K562 (cell line): ENCODE data around the gene MARCO. TPM values are rescaled to one million over a fixed set of nuclear protein-coding genes. Genes with fewer than 3 reads are reported as not detected.

Source experiments
- ATAC-seq: fragments of 200-7000 bp; cut with Tn5 transposase; 3 replicates; pipeline ENCODE4 v1.9.1; 2020; ENCODE audit warnings: moderate library complexity
- BruUV-seq: library from RNA; stranded (reverse); fragments of 400-500 nt; replicated peaks from 2 replicates; lab custom pipeline; 2021; lab: Mats Ljungman, UMichigan
- CTCF ChIA-PET: fragments of 300-600 bp; formaldehyde crosslinking; extraction: SDS; loops from one replicate; lab custom pipeline; 2021; ENCODE audit warnings: low intra/inter-chr PET ratio; lab: Yijun Ruan, JAX
- POLR2A ChIA-PET: fragments of 300-600, 350-650 bp; sonication (Branson Sonifier 250); formaldehyde crosslinking; extraction: SDS; loops from one replicate; lab custom pipeline; 2021; ENCODE audit warnings: antibody characterized with exemption, inconsistent platforms; lab: Yijun Ruan, JAX
- DNase-seq, 4 experiments: peaks; one replicate each; pipeline versions ENCODE4 v3.0.0 to v3.0.0-alpha.2; 2011 to 2018; ENCODE audit warnings: low spot score in 3 of 4, mixed read lengths in 3 of 4; ENCODE audit errors: extremely low read depth in 1 of 4
- FAIRE-seq: peaks from 2 replicates; lab custom pipeline; 2011; peaks lifted over from hg19 to GRCh38; lab: Jason Lieb, UNC
- H2AFZ ChIP-seq: 2 replicates; pipeline ENCODE4 v1.6.0; 2011; ENCODE audit warnings: low read depth, low read length, control low read depth, inconsistent platforms
- H3K27ac ChIP-seq: fragments of 200-600 bp; 3 replicates; pipeline ENCODE4 v1.8.0; 2011; ENCODE audit warnings: low read depth, mild to moderate bottlenecking, control low read depth, inconsistent platforms, low read length, moderate library complexity, mixed read lengths; ENCODE audit errors: extremely low read depth
- H3K27me3 ChIP-seq, 2 experiments: fragments of 300-600 bp in 1 of 2; 2 replicates in 1 of 2; 3 replicates in 1 of 2; pipeline versions ENCODE4 v1.6.0 to v1.8.0; 2011; ENCODE audit warnings: inconsistent platforms in 2 of 2, low read length in 2 of 2, mild to moderate bottlenecking in 1 of 2, mixed read lengths in 1 of 2, moderate library complexity in 1 of 2; ENCODE audit not compliant: control insufficient read depth in 2 of 2, insufficient read depth in 2 of 2
- H3K36me3 ChIP-seq: fragments of 300-600 bp; 3 replicates; pipeline ENCODE4 v1.8.0; 2011; ENCODE audit warnings: mild to moderate bottlenecking, low read length, inconsistent platforms; ENCODE audit not compliant: control insufficient read depth, insufficient read depth
- H3K4me1 ChIP-seq, 2 experiments: fragments of 200-600 bp in 1 of 2; replicated peaks in 1 of 2; 2 replicates in 1 of 2; 3 replicates in 1 of 2; pipeline versions ENCODE4 v1.5.1 to v1.8.0; 2011; ENCODE audit warnings: inconsistent platforms in 2 of 2, low read length in 2 of 2, mild to moderate bottlenecking in 1 of 2, mixed read lengths in 1 of 2, moderate library complexity in 1 of 2; ENCODE audit not compliant: control insufficient read depth in 2 of 2, insufficient read depth in 2 of 2
- H3K4me2 ChIP-seq: 2 replicates; pipeline ENCODE4 v1.6.1; 2011; ENCODE audit warnings: low read length, control low read depth, inconsistent platforms, mixed read lengths; ENCODE audit not compliant: insufficient read depth
- H3K4me3 ChIP-seq: fragments of 200-600 bp; sonication (generic), shearing (Covaris generic); 2 replicates; pipeline ENCODE4 v1.5.1; 2016; ENCODE audit warnings: control low read depth, inconsistent platforms
- H3K79me2 ChIP-seq: fragments of 200-600 bp; 3 replicates; pipeline ENCODE4 v1.8.0; 2011; ENCODE audit warnings: low read length, inconsistent platforms; ENCODE audit not compliant: control insufficient read depth, insufficient read depth
- H3K9ac ChIP-seq, 2 experiments: 2 replicates each; pipeline versions ENCODE4 v1.6.0 to v1.6.1; 2011; ENCODE audit warnings: low read depth in 2 of 2, low read length in 2 of 2, control low read depth in 1 of 2, inconsistent platforms in 1 of 2, mild to moderate bottlenecking in 1 of 2, mixed read lengths in 1 of 2; ENCODE audit not compliant: insufficient read depth in 1 of 2
- H3K9me1 ChIP-seq: one replicate; pipeline ENCODE4 v1.6.0; 2011; ENCODE audit warnings: inconsistent platforms, mild to moderate bottlenecking, low read length, moderate library complexity; ENCODE audit not compliant: control insufficient read depth, insufficient read depth
- H3K9me3 ChIP-seq: replicated peaks from 2 replicates; pipeline ENCODE4 v1.5.1; 2011; ENCODE audit warnings: low read depth, low read length, inconsistent platforms; ENCODE audit not compliant: control insufficient read depth, insufficient read depth
- H4K20me1 ChIP-seq: replicated peaks from 2 replicates; pipeline ENCODE4 v1.6.1; 2011; ENCODE audit warnings: low read length, inconsistent platforms, mixed read lengths; ENCODE audit not compliant: control insufficient read depth, insufficient read depth
- BRCA1 ChIP-seq, 2 experiments: fragments of 450-650 bp in 1 of 2; sonication (generic) in 1 of 2; formaldehyde crosslinking in 1 of 2; IDR thresholded peaks; 2 replicates each; pipeline versions ENCODE4 v1.5.0 to v1.6.1; 2017 to 2020; ENCODE audit warnings: mild to moderate bottlenecking in 1 of 2, missing genetic modification reagents in 1 of 2
- BRD4 ChIP-seq: fragments of 200-600 bp; sonication (generic); IDR thresholded peaks from 2 replicates; pipeline ENCODE4 v1.6.1; 2017; ENCODE audit warnings: inconsistent platforms
- CHCHD3 ChIP-seq: fragments of 250-450 bp; sonication (Bioruptor Pico); IDR thresholded peaks from 2 replicates; pipeline ENCODE4 v2.1.2; 2022; ENCODE audit warnings: mild to moderate bottlenecking
- PCBP2 ChIP-seq: fragments of 200-400 bp; formaldehyde crosslinking; IDR thresholded peaks from 2 replicates; pipeline ENCODE4 v1.6.1; 2018; ENCODE audit warnings: low read length, low read depth, mild to moderate bottlenecking, moderate library complexity; ENCODE audit not compliant: poor library complexity, severe bottlenecking
- POLR2G ChIP-seq: fragments of 200-400 bp; formaldehyde crosslinking; IDR thresholded peaks from 2 replicates; pipeline ENCODE4 v1.6.1; 2017; ENCODE audit warnings: low read depth, mild to moderate bottlenecking, antibody characterized with exemption, low read length, moderate library complexity
- SLC30A9 ChIP-seq: fragments of 250-450 bp; sonication (Bioruptor Pico); IDR thresholded peaks from 2 replicates; pipeline ENCODE4 v1.8.0; 2022; ENCODE audit warnings: mild to moderate bottlenecking, moderate library complexity
- ZNF212 ChIP-seq: fragments of 450-650 bp; formaldehyde crosslinking; IDR thresholded peaks from 2 replicates; pipeline ENCODE4 v1.4.0; 2020; ENCODE audit warnings: mild to moderate bottlenecking
- WGBS: fragments of 100-300 bp; shearing (Covaris generic); methylation state at CpG from one replicate; pipeline ENCODE4 v1.1.6; 2016; ENCODE audit warnings: low coverage, mixed read lengths; ENCODE audit not compliant: insufficient coverage; ENCODE audit errors: missing lambda C conversion rate; 5-methylcytosine and 5-hydroxymethylcytosine counted together
- in situ Hi-C: fragments of 300-500 bp; cut with MboI; formaldehyde crosslinking; loops from 4 replicates; pipeline ENCODE4 v1.15.0; 2018; ENCODE audit warnings: inconsistent platforms, mixed read lengths
- intact Hi-C: fragments of 100-400 bp; cut with micrococcal nuclease; formaldehyde crosslinking; loops from 2 replicates; pipeline ENCODE4 v1.14.2; 2022
- polyA plus RNA-seq, 8 experiments: library from polyadenylated mRNA; depleted of rRNA in 4 of 8; stranded (reverse) in 5 of 8; unstranded in 3 of 8; fragments of >200 nt; fragmentation: Nextera tagmentation in 2 of 8; fragmentation: Illumina TruSeq in 1 of 8; extraction: Ambion mirVana in 2 of 8; extraction: Trizol in 1 of 8; gene quantifications; 2 replicates each; pipeline versions ENCODE4 v1.2.1 to v1.2.3, GENCODE V29; 2011 to 2014; ENCODE audit warnings: inconsistent platforms in 1 of 8, missing spikeins in 1 of 8
- total RNA-seq, 7 experiments: library from RNA; depleted of rRNA in 6 of 7; stranded (reverse); fragments of >200 nt in 6 of 7; fragmentation: Illumina TruSeq in 2 of 7; extraction: Trizol in 2 of 7; gene quantifications; 2 replicates each; pipeline versions ENCODE4 v1.2.1 to v1.2.3, GENCODE V29; 2011 to 2021; ENCODE audit warnings: low replicate concordance in 1 of 7
- TF ChIP-seq, protein P1 (sequence below), 2 experiments: fragments of 450-650 bp; IDR thresholded peaks; 2 replicates each; pipeline ENCODE4 v1.6.1; 2016; ENCODE audit warnings: mild to moderate bottlenecking in 2 of 2, borderline replicate concordance in 1 of 2, low read depth in 1 of 2, moderate library complexity in 1 of 2
- TF ChIP-seq, protein P2 (sequence below): sonication (generic); formaldehyde crosslinking; IDR thresholded peaks from 2 replicates; pipeline ENCODE4 v1.8.0; 2022; ENCODE audit warnings: missing genetic modification reagents, mild to moderate bottlenecking, moderate library complexity, borderline replicate concordance
- TF ChIP-seq, protein P3 (sequence below): fragments of 450-650 bp; IDR thresholded peaks from 2 replicates; pipeline ENCODE4 v1.7.1; 2018; ENCODE audit warnings: mild to moderate bottlenecking, low read depth; ENCODE audit not compliant: partially characterized antibody

The MARCO gene
- total and polyA plus RNA-seq, 9 of the 15 experiments (the other 6 are each of a cell fraction or from before 2014, with no cell fraction given) = 0.31 TPM; not detected in 8

DNA sequence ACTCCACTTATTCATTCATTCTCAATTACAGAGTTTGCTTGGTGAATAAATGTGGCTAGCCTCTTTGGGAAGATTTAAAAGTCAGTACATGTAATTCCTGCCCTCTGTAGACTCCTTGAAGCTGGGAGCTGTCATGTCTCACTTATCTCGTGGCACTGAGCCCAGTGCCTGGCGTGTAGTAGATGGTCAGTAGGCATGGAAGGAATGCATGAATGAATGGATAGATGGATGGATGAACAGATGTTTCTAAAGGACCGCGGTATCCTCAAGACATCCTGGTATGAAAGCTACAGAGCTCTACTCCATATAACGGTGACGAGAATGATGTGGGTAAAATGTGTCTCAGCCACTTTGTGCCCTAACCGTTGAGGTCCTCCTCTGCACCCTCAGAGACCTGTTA lies 83.0 kb downstream of the MARCO start:
- no peak for DNase-seq
- no peaks in the 10 kb centered on the region for H3K36me3 ChIP-seq
- no peak overlapping the region for H3K27ac ChIP-seq
- ATAC-seq = no peak
- 0% methylated on average over 7 of the region's 7 CpGs for WGBS
- no peak overlapping the region for H3K4me3 ChIP-seq
- H3K9ac ChIP-seq = no peak overlapping the region
- CTCF ChIA-PET = no interaction called here
- in situ Hi-C loops = no loop called here
- intact Hi-C loops = loop anchor here (5.0 to 10.0 kb wide), 2 partner anchors 267 to 450 kb away; no protein-coding TSS in a partner anchor
- POLR2A ChIA-PET = no interaction called here
- peaks cover 0 to 24% of the 10 kb centered on the region in 2 experiments; a peak in 3 of 5 replicates for H3K27me3 ChIP-seq
- no peak overlapping the region for H2AFZ ChIP-seq
- BruUV-seq = no TSS peak
- no peaks in the 10 kb centered on the region for H3K9me3 ChIP-seq
- no peaks in the 10 kb centered on the region for H3K4me1 ChIP-seq
- FAIRE-seq = no peak
- H3K4me2 ChIP-seq = no peak overlapping the region
- no peaks in the 10 kb centered on the region for H3K79me2 ChIP-seq
- no peaks in the 10 kb centered on the region for H4K20me1 ChIP-seq
- no peaks in the 10 kb centered on the region for H3K9me1 ChIP-seq
- TF ChIP-seq ZNF212 (no peak), BRD4 (no peak), BRCA1 (IDR thresholded peaks at IDR 0.05) (no peak), BRCA1 (CRISPR knock-in tag; IDR thresholded peaks at IDR 0.05) (no peak), POLR2G (no peak), CHCHD3 (CRISPR knock-in tag) (no peak), SLC30A9 (CRISPR knock-in tag) (no peak), PCBP2 (no peak)
- TF ChIP-seq, protein P1, sequence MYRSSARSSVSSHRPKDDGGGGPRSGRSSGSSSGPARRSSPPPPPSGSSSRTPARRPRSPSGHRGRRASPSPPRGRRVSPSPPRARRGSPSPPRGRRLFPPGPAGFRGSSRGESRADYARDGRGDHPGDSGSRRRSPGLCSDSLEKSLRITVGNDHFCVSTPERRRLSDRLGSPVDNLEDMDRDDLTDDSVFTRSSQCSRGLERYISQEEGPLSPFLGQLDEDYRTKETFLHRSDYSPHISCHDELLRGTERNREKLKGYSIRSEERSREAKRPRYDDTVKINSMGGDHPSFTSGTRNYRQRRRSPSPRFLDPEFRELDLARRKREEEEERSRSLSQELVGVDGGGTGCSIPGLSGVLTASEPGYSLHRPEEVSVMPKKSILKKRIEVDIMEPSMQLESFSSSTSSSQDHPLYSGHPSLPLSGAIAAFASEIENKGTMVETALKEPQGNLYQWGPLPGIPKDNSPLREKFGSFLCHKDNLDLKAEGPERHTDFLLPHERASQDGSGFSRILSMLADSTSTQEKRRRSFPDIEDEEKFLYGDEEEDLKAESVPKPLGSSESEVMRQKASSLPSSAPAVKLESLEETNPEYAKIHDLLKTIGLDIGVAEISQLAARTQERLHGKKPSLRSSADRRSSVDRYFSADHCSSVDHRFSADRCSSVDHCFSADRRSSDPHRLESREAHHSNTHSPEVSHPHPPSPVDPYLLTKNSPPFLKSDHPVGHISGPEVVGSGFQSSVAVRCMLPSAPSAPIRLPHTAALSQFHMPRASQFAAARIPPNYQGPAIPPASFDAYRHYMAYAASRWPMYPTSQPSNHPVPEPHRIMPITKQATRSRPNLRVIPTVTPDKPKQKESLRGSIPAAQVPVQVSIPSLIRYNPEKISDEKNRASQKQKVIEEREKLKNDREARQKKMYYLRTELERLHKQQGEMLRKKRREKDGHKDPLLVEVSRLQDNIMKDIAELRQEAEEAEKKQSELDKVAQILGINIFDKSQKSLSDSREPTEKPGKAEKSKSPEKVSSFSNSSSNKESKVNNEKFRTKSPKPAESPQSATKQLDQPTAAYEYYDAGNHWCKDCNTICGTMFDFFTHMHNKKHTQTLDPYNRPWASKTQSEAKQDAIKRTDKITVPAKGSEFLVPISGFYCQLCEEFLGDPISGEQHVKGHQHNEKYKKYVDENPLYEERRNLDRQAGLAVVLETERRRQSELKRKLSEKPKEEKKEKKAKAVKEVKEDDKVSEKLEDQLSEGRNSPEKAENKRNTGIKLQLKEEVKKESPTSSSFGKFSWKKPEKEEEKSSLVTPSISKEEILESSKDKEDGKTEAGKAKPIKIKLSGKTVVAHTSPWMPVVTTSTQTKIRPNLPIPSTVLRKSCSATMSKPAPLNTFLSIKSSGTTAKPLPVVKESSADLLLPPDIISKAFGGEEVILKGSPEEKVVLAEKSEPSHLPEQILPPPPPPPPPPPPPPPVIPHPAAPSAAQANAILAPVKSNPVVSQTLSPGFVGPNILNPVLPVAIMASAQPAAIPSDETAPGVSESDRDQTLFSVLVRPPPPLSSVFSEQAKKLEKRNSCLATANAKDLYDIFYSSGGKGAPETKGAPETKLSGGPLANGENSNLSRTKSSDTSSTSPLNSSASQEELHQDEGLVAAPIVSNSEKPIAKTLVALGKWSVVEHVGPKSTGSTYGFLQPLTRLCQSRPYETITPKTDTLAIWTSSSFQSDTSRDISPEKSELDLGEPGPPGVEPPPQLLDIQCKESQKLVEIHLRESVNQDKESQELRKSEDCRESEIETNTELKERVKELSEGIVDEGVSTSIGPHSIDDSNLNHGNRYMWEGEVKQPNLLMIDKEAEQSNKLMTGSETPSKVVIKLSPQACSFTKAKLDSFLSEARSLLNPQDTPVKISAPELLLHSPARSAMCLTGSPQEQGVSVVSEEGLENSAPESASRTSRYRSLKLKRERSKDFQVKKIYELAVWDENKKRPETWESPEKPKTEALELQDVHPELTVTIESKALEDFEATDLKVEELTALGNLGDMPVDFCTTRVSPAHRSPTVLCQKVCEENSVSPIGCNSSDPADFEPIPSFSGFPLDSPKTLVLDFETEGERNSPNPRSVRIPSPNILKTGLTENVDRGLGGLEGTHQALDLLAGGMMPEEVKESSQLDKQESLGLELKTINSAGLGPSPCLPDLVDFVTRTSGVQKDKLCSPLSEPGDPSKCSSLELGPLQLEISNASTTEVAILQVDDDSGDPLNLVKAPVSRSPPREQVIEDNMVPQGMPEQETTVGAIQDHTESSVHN (IDR thresholded peaks at IDR 0.05; ENCODE audit: borderline replicate concordance in 1 of 2, low read depth in 1 of 2) = no peak
- TF ChIP-seq, protein P2, sequence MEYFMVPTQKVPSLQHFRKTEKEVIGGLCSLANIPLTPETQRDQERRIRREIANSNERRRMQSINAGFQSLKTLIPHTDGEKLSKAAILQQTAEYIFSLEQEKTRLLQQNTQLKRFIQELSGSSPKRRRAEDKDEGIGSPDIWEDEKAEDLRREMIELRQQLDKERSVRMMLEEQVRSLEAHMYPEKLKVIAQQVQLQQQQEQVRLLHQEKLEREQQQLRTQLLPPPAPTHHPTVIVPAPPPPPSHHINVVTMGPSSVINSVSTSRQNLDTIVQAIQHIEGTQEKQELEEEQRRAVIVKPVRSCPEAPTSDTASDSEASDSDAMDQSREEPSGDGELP (CRISPR knock-in tag) = no peak
- TF ChIP-seq, protein P3, sequence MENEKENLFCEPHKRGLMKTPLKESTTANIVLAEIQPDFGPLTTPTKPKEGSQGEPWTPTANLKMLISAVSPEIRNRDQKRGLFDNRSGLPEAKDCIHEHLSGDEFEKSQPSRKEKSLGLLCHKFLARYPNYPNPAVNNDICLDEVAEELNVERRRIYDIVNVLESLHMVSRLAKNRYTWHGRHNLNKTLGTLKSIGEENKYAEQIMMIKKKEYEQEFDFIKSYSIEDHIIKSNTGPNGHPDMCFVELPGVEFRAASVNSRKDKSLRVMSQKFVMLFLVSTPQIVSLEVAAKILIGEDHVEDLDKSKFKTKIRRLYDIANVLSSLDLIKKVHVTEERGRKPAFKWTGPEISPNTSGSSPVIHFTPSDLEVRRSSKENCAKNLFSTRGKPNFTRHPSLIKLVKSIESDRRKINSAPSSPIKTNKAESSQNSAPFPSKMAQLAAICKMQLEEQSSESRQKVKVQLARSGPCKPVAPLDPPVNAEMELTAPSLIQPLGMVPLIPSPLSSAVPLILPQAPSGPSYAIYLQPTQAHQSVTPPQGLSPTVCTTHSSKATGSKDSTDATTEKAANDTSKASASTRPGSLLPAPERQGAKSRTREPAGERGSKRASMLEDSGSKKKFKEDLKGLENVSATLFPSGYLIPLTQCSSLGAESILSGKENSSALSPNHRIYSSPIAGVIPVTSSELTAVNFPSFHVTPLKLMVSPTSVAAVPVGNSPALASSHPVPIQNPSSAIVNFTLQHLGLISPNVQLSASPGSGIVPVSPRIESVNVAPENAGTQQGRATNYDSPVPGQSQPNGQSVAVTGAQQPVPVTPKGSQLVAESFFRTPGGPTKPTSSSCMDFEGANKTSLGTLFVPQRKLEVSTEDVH = no peak
